Measurements from ENCODE around the gene CLMN. TPM values are rescaled to one million over a fixed set of nuclear protein-coding genes. Genes with fewer than 3 reads are reported as not detected.

CLMN gene
- total and polyA plus RNA-seq, 2 donors (not counting 3 experiments of a cell fraction or from before 2014, with no cell fraction given) = 0.72 to 9.6 TPM

DNA sequence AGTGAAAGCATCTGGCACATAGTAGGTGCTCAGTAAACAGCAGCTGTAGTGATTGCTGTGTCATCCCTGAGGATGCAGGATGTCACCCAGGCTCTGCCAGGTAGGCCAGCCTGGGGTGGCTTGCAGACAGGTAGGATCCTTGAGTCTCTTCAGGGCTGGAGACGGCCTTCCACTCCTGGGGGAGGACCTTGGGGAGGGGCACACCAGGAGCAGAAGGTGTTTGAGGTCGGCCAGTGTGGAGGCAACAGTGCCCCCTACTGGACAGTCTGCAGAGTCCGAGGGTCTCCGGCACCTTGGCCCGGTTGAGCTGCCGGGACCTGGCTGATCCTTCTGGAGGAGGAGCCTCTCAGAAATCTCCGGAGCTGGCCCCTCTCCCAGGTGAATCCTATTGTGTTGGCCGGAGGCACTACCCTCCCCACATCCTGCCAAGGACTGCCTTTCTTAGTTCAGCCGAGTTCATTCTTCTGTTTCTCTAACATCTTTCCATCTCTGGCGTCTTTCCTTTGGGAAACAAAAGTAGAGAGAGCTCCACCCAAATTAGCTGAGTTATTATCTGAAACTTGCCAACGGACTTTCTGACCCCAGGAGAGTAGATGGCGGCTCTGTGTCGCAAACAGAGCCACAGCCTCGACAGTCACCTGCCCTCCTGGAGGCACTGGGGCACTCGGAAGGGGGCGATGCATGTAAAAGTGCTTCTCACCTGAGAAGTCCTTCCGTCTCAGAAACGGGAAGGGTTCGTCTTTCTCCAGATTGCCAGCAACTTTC is 41.8 kb upstream of the CLMN start:
- H3K4me2 ChIP-seq (ENCODE audit: insufficient read depth, low read length) = no peak overlapping the region
- POLR2A ChIA-PET = no interaction called here
- DNase-seq (ENCODE audit: low read depth, low spot score) (peak; percentile 36), FAIRE-seq (peak; percentile 74)
- H4K20me1 ChIP-seq (replicated peaks; ENCODE audit: control insufficient read depth, extremely low read depth, insufficient read depth, low read length) = no peaks in the 10 kb centered on the region
- H3K27ac ChIP-seq (ENCODE audit: insufficient read depth, low read depth, low read length) = no peak overlapping the region
- no TSS peak for BruUV-seq (replicated peaks)
- no peaks in the 10 kb centered on the region for H3K9me1 ChIP-seq (replicated peaks; ENCODE audit: control insufficient read depth, extremely low read depth, insufficient read depth, low read length)
- H3K27me3 ChIP-seq (ENCODE audit: control insufficient read depth in 2 of 2, insufficient read depth in 2 of 2, low read length in 2 of 2) = peaks cover 0 to 4% of the 10 kb centered on the region in 2 experiments
- no peaks in the 10 kb centered on the region for H3K4me1 ChIP-seq (ENCODE audit: control insufficient read depth, extremely low read depth, insufficient read depth, low read length)
- H3K9me3 ChIP-seq (replicated peaks; ENCODE audit: control insufficient read depth, insufficient read depth, low read length) = no peaks in the 10 kb centered on the region
- no peak overlapping the region for H3K4me3 ChIP-seq (replicated peaks in 1 of 3; ENCODE audit: insufficient read depth in 1 of 3, low read depth in 1 of 3, low read length in 3 of 3)
- no peak overlapping the region for H3K9ac ChIP-seq (replicated peaks; ENCODE audit: extremely low read depth, insufficient read depth, low read length)
- intact Hi-C loops (cut with micrococcal nuclease) = loop anchor here (1.0 to 2.0 kb wide), 6 partner anchors 96 to 672 kb away; partner anchors contain the start of gene DICER1
- no peak for TF ChIP-seq GATA2 (IDR thresholded peaks at IDR 0.05; ENCODE audit: insufficient read depth, insufficient read length, low read depth, low read length)
- no peak for TF ChIP-seq MYC (IDR thresholded peaks at IDR 0.05; ENCODE audit: low read depth, low read length)
- peak; percentile 66 to 75 for TF ChIP-seq CTCF (IDR thresholded peaks at IDR 0.05; ENCODE audit: extremely low read depth in 1 of 2, insufficient read depth in 1 of 2, low read depth in 1 of 2, low read length in 2 of 2)
- no peak for TF ChIP-seq POLR2AphosphoS5 (IDR thresholded peaks at IDR 0.05; ENCODE audit: insufficient read depth, low read depth, low read length)
- dilution Hi-C loops (cut with MboI; ENCODE audit: extremely low pct_ligation_motif_present, low sequenced_read_pairs) = no loop called here
- CTCF ChIA-PET = interaction anchor here (0.6 to 2.6 kb wide), 47 partner anchors 9 to 673 kb away, joined by 3 to 25 read pairs (median 4); partner anchors contain the start of genes CLMN and DICER1
- peak overlapping the region; percentile 38 for H2AFZ ChIP-seq (ENCODE audit: low read depth, low read length)
- H3K36me3 ChIP-seq (ENCODE audit: control insufficient read depth in 2 of 2, extremely low read depth in 1 of 2, insufficient read depth in 2 of 2, low read length in 2 of 2) = no peaks in the 10 kb centered on the region
- no peaks in the 10 kb centered on the region for H3K79me2 ChIP-seq (ENCODE audit: control insufficient read depth, insufficient read depth, low read length)
